GM21717 (cell line): ENCODE data around the gene SLC8A1.

ENCODE experiments used
- ATAC-seq: cut with Tn5 transposase; IDR thresholded peaks from one replicate; pipeline ENCODE4 v1.9.1; 2021; ENCODE audit warnings: mild to moderate bottlenecking, moderate library complexity; ENCODE audit not compliant: unreplicated experiment

Gene SLC8A1

DNA sequence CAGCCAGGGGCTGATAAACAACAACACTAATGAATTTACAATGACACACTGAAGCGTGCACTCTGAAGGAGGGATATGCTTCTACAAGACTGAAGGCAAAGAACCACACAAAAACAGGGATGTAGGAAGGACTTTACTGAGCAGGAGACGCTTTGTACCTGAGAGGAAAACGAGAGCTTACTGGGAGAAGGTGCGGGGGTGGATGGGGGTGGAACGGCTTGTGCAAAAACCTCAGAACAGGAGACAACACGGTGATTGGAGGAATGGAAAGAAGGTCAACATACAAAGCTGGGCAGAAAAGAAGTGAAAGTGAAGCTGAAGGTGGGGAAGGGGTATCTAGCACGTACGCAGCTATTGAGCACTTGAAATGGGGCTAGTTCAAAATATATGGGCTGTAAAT lies 93.1 kb downstream of the SLC8A1 start:
- ATAC-seq = no peak

DNA sequence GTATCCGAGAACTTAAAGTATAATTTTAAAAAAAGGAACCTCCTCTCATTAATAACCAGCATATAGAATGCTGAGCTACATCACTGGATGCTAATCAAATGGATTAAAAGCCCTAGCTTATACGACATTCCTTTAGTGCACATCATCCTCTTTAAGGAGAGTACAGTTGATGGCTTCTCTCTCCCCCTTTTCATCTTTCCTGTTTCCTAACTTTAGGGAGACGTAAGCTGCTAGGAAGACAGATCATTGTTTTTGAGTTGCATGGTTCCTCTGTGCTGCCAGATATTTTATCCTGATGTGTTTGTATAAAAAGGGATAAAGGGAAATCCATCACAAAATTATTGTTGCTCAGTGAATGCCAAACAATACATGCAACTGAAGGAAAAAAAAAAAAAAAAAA lies 94.2 kb downstream of the SLC8A1 start:
- no peak for ATAC-seq

DNA sequence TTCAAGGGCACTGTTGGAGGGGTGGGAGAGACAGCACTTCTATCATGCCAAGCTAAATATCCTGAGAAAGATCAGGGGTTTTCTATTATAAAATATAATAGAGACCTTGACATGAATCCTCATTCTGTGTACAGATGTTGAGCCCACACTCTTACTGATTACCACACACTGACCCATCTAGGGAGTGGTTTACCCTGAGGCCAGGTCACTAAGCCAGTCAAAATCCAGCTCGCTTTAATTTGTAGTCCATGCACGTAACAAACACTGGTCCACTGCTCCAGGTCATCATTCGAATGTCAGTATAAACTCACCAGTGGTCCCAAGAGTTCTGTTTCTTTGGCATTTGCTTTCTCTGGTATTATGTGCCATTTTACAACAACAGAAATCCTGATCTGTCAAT lies 96.4 kb downstream of the SLC8A1 start:
- ATAC-seq = no peak

GRCh38 chr2:40353231-40353630 lies 98.7 kb downstream of the SLC8A1 start:
- ATAC-seq = no peak

- no peak for ATAC-seq
These were observed 99.2 kb downstream of the SLC8A1 start for GRCh38 chr2:40352703-40353099.

- ATAC-seq = no peak
These were observed 99.7 kb downstream of the SLC8A1 start for GRCh38 chr2:40352041-40352702.

DNA sequence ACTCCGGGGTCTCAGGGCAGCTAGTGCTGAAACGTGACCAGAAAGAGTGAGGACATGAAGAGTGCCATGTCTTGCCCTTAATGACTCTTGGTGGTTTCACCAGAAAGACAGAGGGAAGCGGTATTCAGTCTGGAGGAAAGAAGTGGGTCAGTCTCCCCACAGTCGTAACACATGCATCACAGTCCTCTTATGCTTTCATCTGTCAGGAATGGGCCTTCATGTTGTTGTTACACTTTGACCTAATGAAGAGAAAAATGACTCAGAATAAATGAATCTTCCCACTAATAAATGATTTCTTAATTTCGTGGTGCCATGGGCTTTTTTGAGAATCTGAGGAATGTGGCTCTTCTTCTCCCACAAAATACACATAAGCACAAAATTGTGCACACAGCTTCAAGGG lies 103.2 kb downstream of the SLC8A1 start:
- ATAC-seq = no peak

DNA sequence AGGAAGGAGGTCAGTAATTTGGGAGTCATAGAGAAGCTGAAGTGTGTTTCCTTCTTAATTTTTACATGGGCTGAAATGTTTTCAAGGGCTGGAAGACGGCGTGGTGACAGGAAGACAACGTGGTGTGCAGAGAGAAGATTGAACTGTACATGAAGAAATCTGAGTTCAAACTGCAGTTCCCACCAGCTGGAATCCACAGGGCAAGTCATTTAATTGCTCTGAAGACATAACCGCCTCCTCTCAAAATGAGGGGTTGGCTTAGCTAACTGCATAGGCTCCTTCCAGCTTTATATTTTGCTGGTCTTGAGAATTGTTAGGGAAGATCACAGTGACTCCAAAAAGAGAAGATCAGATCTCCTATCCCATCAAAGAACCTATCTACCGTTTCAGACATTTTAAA lies 103.9 kb downstream of the SLC8A1 start:
- ATAC-seq = no peak

DNA sequence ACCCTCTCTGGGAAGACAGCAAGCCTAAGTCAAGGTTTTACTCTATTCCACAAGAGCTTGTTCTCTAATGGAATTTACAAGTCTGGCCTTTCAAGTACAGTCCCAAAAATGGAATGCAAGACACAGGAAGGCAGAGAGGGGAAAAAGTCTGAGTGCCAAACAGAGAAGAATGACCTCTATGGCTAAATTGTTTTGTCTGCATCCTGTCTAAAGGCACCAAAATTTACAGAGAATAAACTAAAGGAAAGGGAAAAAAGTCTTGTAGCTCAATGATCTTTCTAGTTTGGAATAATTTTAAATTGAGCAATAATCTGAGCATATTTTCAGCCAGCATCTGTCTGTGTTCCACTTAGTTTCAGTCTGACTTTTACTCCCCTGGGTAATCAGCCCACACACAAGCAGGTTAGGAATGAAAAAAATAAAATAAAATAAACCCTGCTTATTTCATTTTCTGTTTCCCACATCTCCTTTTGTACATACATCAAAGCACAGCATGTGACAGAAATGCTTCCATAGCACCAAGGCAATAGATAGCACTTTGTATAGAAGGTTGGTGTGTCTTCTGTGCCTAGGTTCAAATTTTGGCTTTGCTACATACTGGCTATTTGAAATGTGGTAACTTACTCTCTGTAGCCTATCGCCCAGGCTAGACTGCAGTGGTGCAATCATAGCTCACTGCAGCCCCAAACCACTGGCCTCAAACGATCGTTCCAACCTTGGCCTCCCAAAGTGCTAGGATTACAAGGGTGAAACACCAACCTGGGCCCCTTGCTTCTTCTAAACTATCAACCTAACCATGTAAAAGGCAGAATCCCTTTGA lies 105.1 kb downstream of the SLC8A1 start:
- no peak for ATAC-seq

GRCh38 chr2:40344364-40344763 lies 107.5 kb downstream of the SLC8A1 start:
- no peak for ATAC-seq

GRCh38 chr2:40343902-40344301 lies 108.0 kb downstream of the SLC8A1 start:
- ATAC-seq = no peak

DNA sequence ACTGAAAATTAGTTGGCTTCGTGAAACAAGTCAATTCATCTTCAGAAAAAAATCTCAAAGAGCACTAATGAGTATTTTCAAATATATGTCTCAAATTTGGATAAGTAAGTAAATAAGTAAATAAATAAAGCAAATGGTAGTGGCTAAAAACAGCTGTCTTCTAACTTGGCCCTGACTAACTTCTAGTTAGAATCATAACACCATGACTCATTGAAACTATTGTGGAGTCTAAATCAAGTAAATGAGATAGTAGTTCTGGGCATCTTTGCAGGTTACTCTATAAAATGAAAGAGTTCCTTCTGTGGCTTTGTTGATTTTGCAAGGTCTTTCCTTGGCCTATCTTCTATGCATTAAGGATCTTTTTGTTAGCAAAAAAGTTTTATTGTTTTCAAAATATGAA lies 110.7 kb downstream of the SLC8A1 start:
- ATAC-seq = no peak

GRCh38 chr2:40339026-40339425 lies 112.9 kb downstream of the SLC8A1 start:
- ATAC-seq = no peak

- ATAC-seq = no peak
These were observed 119.6 kb downstream of the SLC8A1 start for GRCh38 chr2:40332191-40332826.

GRCh38 chr2:40330096-40330495 lies 121.8 kb downstream of the SLC8A1 start:
- no peak for ATAC-seq

- no peak for ATAC-seq
These were observed 122.2 kb downstream of the SLC8A1 start for GRCh38 chr2:40329739-40330030.

- ATAC-seq = no peak
These were observed 126.8 kb downstream of the SLC8A1 start for GRCh38 chr2:40325116-40325515.

DNA sequence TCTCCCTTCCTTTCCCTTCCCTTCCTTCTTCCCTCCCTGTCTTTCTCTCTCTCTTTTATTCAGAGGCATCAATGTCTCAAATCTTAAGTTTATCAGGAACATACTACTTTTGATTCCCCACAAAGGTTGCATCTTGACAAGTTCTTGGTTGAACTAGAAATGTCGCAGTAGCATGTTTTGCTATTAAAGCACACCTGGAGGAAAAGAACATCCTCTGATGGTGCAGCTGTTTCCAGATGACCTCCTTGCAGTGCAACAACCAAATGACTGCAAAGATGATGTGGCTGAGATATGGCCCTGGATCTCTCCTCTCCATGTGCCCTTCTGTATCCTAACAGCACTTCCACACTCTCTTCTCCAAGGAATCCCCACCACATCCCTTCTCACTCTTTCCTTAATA lies 127.2 kb downstream of the SLC8A1 start:
- ATAC-seq = no peak

- no peak for ATAC-seq
These were observed 130.1 kb downstream of the SLC8A1 start for GRCh38 chr2:40321822-40322221.

GRCh38 chr2:40321016-40321623 lies 130.8 kb downstream of the SLC8A1 start:
- ATAC-seq = no peak

DNA sequence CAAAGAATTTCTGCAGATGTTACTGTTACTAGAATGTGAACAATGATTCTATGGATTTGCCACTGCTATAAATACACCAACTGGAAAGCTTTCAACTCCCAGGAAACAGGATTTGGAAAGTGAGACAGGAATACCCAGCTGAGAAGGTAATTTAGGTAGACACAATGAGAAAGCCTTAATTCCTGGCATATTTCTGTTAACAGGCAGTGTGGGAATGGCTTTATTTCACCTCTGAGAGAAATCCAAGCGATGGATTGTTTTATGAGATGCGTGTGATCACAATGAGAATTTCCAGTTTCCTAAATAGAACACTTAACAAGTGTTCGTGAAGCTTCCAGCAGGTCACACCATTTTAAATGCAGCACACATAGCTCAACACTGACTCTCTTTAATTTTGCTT lies 133.0 kb downstream of the SLC8A1 start:
- no peak for ATAC-seq

DNA sequence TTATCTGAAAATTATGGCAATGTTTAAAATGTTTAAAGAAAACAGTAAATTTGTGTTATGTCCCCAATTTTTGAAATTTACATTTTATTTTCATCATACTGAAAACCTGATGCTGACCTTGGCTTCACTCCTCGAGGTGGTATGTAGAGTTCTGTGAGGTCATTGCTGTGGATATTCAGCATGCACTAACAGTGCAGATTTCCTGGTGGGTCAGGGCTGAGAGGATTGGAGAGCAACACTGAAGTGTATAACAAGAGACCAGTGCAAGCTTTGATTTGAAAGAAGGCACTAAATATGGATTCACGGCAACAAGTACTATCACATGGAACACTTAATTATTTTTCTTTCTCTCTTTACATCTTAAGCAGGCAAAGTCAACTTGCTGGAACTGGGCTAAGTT lies 134.1 kb downstream of the SLC8A1 start:
- ATAC-seq = no peak
